Neutrophil (primary cell): ENCODE results near the gene CCDC80.

Experiments used
- H3K27ac ChIP-seq: fragments of 200-600 bp; sonication (generic); 2 replicates; pipeline ENCODE4 v1.5.1; 2016; ENCODE audit warnings: mild to moderate bottlenecking, moderate library complexity
- H3K27me3 ChIP-seq: fragments of 200-600 bp; sonication (generic); 2 replicates; pipeline ENCODE4 v1.6.0; 2016; ENCODE audit warnings: mild to moderate bottlenecking
- H3K36me3 ChIP-seq: fragments of 200-600 bp; sonication (generic); 2 replicates; pipeline ENCODE4 v1.5.1; 2017
- H3K4me1 ChIP-seq, 2 experiments: fragments of 200-600 bp in 1 of 2; sonication (generic) in 1 of 2; 1 replicate in 1 of 2; 2 replicates in 1 of 2; pipeline versions ENCODE4 v1.5.1 to v1.6.1; 2013 to 2016; ENCODE audit warnings: low read depth in 1 of 2, low read length in 1 of 2, mild to moderate bottlenecking in 1 of 2, moderate library complexity in 1 of 2; ENCODE audit not compliant: control insufficient read depth in 1 of 2, insufficient read depth in 1 of 2
- H3K4me3 ChIP-seq, 2 experiments: fragments of 200-600 bp in 1 of 2; sonication (generic) in 1 of 2; 1 replicate in 1 of 2; 2 replicates in 1 of 2; pipeline ENCODE4 v1.5.1; 2013 to 2016; ENCODE audit warnings: low read depth in 1 of 2, low read length in 1 of 2, mild to moderate bottlenecking in 1 of 2, moderate library complexity in 1 of 2
- H3K9me3 ChIP-seq: fragments of 200-600 bp; sonication (generic); 2 replicates; pipeline ENCODE4 v1.5.1; 2016
- CTCF ChIP-seq: fragments of 200-600 bp; sonication (generic); IDR thresholded peaks from 2 replicates; pipeline ENCODE4 v1.5.1; 2016; ENCODE audit warnings: antibody characterized with exemption

The CCDC80 gene

GRCh38 chr3:112640930-112641801 lies at the start of gene CCDC80:
Gene CCDC80 (minus strand): TSS chr3:112641143. CDS start chr3:112639905, 1,238 bp downstream.
- peaks cover 38% of the 10 kb centered on the region for H3K27me3 ChIP-seq
- H3K4me1 ChIP-seq = peaks cover 3 to 7% of the 10 kb centered on the region in 2 experiments
- no peak for TF ChIP-seq CTCF
- H3K27ac ChIP-seq = no peak within 1 kb of the TSS
- H3K4me3 ChIP-seq = no peak within 1 kb of the TSS
- H3K36me3 ChIP-seq = no peaks in the 10 kb centered on the region
- no peaks in the 10 kb centered on the region for H3K9me3 ChIP-seq

DNA sequence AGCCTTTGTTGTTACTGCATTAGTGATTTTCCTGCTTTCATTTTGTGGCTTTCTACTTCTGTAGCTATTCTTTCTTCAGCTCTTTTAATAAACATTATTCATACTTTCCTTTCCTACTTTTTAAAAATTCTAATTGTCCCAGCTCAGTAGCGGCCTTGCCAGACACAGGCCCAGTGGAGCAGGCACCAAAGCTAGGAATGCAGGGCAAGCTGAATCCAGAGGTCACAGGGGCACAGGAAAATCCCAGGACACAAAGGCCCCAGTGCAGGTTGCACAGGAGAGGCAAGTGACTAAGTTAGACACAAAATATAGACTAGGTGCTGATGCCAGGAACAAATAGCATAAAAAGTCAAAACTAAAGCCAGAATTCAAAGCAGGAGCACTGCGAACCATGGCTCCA lies 49.0 kb upstream of the CCDC80 start:
- H3K27ac ChIP-seq = no peak overlapping the region
- H3K27me3 ChIP-seq = no peaks in the 10 kb centered on the region
- no peak for TF ChIP-seq CTCF
- H3K36me3 ChIP-seq = no peaks in the 10 kb centered on the region
- H3K4me3 ChIP-seq = no peak overlapping the region
- no peaks in the 10 kb centered on the region for H3K9me3 ChIP-seq
- H3K4me1 ChIP-seq = no peaks in the 10 kb centered on the region

- H3K4me1 ChIP-seq = no peaks in the 10 kb centered on the region
- no peak overlapping the region for H3K27ac ChIP-seq
- H3K9me3 ChIP-seq = no peaks in the 10 kb centered on the region
- no peak for TF ChIP-seq CTCF
- no peak overlapping the region for H3K4me3 ChIP-seq
- no peaks in the 10 kb centered on the region for H3K36me3 ChIP-seq
- H3K27me3 ChIP-seq = no peaks in the 10 kb centered on the region
Measured at GRCh38 chr3:112689385-112689784, 48.4 kb upstream of the CCDC80 start.

DNA sequence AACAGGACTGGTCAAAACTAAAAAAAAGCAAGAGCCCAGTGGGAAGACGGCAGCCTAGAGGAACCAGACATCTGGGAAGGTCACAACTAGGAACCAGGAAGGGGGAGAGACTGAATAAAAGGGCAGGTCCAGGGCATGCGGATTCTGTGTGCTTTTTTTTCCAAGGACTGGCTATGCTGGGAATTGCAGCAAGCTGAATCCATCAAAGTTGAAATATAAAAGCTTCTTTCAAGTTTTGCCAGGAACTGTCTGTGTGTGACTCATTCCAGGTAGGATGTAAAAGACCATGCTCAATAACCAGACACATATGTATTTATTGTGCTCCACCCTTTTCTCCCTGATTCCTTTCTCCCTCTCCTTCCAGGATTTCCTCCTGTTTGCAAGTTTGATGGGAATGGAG lies 47.9 kb upstream of the CCDC80 start:
- Histone ChIP-seq H3K9me3 (no peaks in the 10 kb centered on the region), H3K4me3 (no peak overlapping the region), H3K4me1 (no peaks in the 10 kb centered on the region), H3K27me3 (no peaks in the 10 kb centered on the region), H3K27ac (no peak overlapping the region), H3K36me3 (no peaks in the 10 kb centered on the region)
- no peak for TF ChIP-seq CTCF

GRCh38 chr3:112688085-112688769 lies 47.3 kb upstream of the CCDC80 start:
- no peaks in the 10 kb centered on the region for H3K27me3 ChIP-seq
- no peaks in the 10 kb centered on the region for H3K9me3 ChIP-seq
- H3K4me1 ChIP-seq = no peaks in the 10 kb centered on the region
- no peak overlapping the region for H3K27ac ChIP-seq
- no peak overlapping the region for H3K4me3 ChIP-seq
- no peak for TF ChIP-seq CTCF
- no peaks in the 10 kb centered on the region for H3K36me3 ChIP-seq
